HEK293T (cell line): ENCODE measurements around the gene TOP3B.

Experiments used
- ARNT ChIP-seq: fragments of 450-650 bp; IDR thresholded peaks from 2 replicates; pipeline ENCODE4 v1.6.1; 2017; ENCODE audit warnings: mild to moderate bottlenecking
- ELF4 ChIP-seq: fragments of 450-650 bp; IDR thresholded peaks from 2 replicates; pipeline ENCODE4 v1.6.1; 2017; ENCODE audit warnings: antibody characterized with exemption
- FOXK2 ChIP-seq: fragments of 450-650 bp; IDR thresholded peaks from 2 replicates; pipeline ENCODE4 v1.6.1; 2016; ENCODE audit warnings: mild to moderate bottlenecking
- SP1 ChIP-seq: fragments of 450-650 bp; IDR thresholded peaks from 2 replicates; pipeline ENCODE4 v1.6.1; 2017

DNA sequence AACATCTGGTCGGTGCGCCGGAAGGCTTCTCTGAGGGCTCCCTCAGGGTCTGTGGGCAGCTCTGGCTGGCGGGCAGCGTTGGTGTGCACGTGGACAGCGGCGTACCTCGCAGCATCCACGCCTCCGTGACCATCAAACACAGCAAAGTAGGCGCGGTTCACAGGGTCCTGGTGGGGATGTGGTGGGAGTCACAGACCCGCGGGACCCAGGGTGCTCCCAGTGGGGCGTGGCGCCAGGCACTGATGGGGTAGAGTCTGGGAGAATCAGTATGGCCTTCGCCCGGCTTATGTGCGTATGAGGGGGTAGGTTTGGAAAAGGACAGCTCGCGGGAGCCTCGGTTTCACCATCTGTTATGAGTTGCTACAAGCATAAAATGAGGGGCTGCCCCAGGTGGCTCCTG, 49.2 kb downstream of the TOP3B start:
- no peak for TF ChIP-seq ELF4
- TF ChIP-seq FOXK2, result no peak
- TF ChIP-seq ARNT, result no peak
- TF ChIP-seq SP1, result no peak
